Bronchial epithelial cell (primary cell): ENCODE results near the gene MEMO1. TPM values are rescaled to one million over a fixed set of nuclear protein-coding genes. Genes with fewer than 3 reads are reported as not detected.
"Not testable (repeated sequence)": the region's sequence is repeated elsewhere in the genome, so short reads cannot be mapped to it uniquely, and the experiment has no call there.

Experiments
- DNase-seq: peaks from one replicate; pipeline ENCODE4 v3.0.0-alpha.2; 2010; ENCODE audit warnings: low read depth
- FAIRE-seq: peaks from 2 replicates; lab custom pipeline; 2011; peaks lifted over from hg19 to GRCh38; lab: Jason Lieb, UNC
- H3K27me3 ChIP-seq: 2 replicates; pipeline ENCODE4 v1.5.1; 2011; ENCODE audit warnings: low read length; ENCODE audit not compliant: control insufficient read depth, insufficient read depth
- H3K36me3 ChIP-seq: 2 replicates; pipeline ENCODE4 v1.5.1; 2011; ENCODE audit warnings: low read length; ENCODE audit not compliant: control insufficient read depth, insufficient read depth
- H3K4me3 ChIP-seq: 2 replicates; pipeline ENCODE4 v1.5.1; 2011; ENCODE audit warnings: mild to moderate bottlenecking, low read depth, low read length, control low read depth
- CTCF ChIP-seq: IDR thresholded peaks from 2 replicates; pipeline ENCODE4 v1.5.1; 2011; ENCODE audit warnings: mild to moderate bottlenecking, moderate library complexity, low read length, control low read depth, inconsistent platforms; ENCODE audit not compliant: insufficient read depth, severe bottlenecking
- total RNA-seq: library from RNA; depleted of rRNA; stranded (reverse); fragments of >200 nt; gene quantifications from 2 replicates; pipeline ENCODE4 v1.2.1, GENCODE V29; 2014

The MEMO1 gene
- total RNA-seq, 1 donor from 2014 or later, result 29.2 TPM

GRCh38 chr2:31919499-31919898 lies 91.3 kb downstream of the MEMO1 start:
- Histone ChIP-seq H3K36me3 (no peaks in the 10 kb centered on the region), H3K4me3 (no peak overlapping the region), H3K27me3 (no peaks in the 10 kb centered on the region)
- no peak for TF ChIP-seq CTCF
- FAIRE-seq (no peak), DNase-seq (no peak)

- Histone ChIP-seq H3K36me3 (peaks cover 1% of the 10 kb centered on the region), H3K4me3 (no peak overlapping the region), H3K27me3 (no peaks in the 10 kb centered on the region)
- DNase-seq, result no peak
- FAIRE-seq, result no peak
- no peak for TF ChIP-seq CTCF
These were observed 101.1 kb downstream of the MEMO1 start for GRCh38 chr2:31909661-31910060.

GRCh38 chr2:31907491-31907890 lies 103.3 kb downstream of the MEMO1 start:
- not testable (repeated sequence) for H3K36me3 ChIP-seq, DNase-seq, FAIRE-seq, H3K4me3 ChIP-seq, H3K27me3 ChIP-seq

- no peak for DNase-seq
- no peak for TF ChIP-seq CTCF
- no peak for FAIRE-seq
- H3K27me3 ChIP-seq, result no peaks in the 10 kb centered on the region
- peaks cover 2% of the 10 kb centered on the region for H3K36me3 ChIP-seq
- no peak overlapping the region for H3K4me3 ChIP-seq
These were observed 107.6 kb downstream of the MEMO1 start for GRCh38 chr2:31903109-31903780.

GRCh38 chr2:31901900-31902299 lies 108.9 kb downstream of the MEMO1 start:
- H3K4me3 ChIP-seq, result no peak overlapping the region
- no peak for FAIRE-seq
- TF ChIP-seq CTCF, result no peak

GRCh38 chr2:31900156-31900555 lies 110.7 kb downstream of the MEMO1 start:
- not testable (repeated sequence) for H3K27me3 ChIP-seq, H3K36me3 ChIP-seq, FAIRE-seq, DNase-seq, H3K4me3 ChIP-seq

More at GRCh38 chr2:31901900-31902299, 108.9 kb downstream of the MEMO1 start:
- Histone ChIP-seq H3K36me3 (peaks cover 2% of the 10 kb centered on the region), H3K27me3 (no peaks in the 10 kb centered on the region)
- no peak for DNase-seq

GRCh38 chr2:31898346-31898745 lies 112.5 kb downstream of the MEMO1 start:
- not testable (repeated sequence) for H3K36me3 ChIP-seq, H3K27me3 ChIP-seq, H3K4me3 ChIP-seq, FAIRE-seq, DNase-seq

GRCh38 chr2:31897340-31897739 lies 113.5 kb downstream of the MEMO1 start:
- H3K27me3 ChIP-seq, DNase-seq, H3K36me3 ChIP-seq, H3K4me3 ChIP-seq, FAIRE-seq: not testable (repeated sequence)
